Measurements from ENCODE around the gene YIPF4. TPM values are rescaled to one million over a fixed set of nuclear protein-coding genes. Genes with fewer than 3 reads are reported as not detected.

The YIPF4 gene
- 10 to 100 TPM; 13.0 to 18.1 TPM for total RNA-seq

DNA sequence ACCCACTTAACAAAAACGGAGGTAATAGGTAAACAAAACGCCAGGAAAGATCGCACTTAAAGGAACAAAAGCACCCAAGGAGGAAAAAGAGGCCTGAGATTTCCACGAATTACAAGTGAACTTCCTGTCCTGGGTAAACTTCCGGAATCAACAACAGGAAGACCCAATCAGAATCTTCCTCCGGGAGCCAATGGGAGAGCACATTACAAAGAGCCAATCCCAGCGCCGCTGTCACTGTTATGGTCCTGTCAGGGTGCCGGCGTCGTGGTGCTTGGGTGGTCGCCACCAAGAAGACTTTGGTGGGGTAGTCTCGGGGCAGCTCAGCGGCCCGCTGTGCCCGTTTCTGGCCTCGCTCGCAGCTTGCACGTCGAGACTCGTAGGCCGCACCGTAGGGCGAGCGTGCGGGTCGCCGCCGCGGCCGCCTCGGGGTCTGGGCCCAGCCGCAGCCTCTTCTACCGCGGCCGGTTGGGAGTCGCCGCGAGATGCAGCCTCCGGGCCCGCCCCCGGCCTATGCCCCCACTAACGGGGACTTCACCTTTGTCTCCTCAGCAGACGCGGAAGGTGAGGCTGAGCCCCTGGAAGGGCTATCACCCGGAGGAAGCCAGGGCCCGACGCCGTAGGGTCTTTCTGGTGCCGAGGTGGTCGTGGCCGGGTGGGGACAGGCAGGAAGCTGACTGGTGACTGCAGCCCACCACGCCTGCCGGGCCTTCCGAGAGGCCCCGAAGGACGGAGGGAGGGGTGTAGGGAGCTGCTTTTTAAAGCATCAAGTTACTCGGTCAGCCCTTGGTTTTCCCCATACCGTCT is at the start of gene YIPF4:
Gene YIPF4 (plus strand): TSS at position 231 of the 804 bp plus-strand sequence. CDS start 252 bp downstream, at position 483.
- Histone ChIP-seq H3K4me3 (peak within 1 kb of the TSS; percentile 77 to 96), H3K9me3 (no peaks in the 10 kb centered on the region), H3K36me3 (peaks cover 0 to 5% of the 10 kb centered on the region in 2 donors), H3K27ac (peak within 1 kb of the TSS; percentile 76 to 82), H3K4me1 (replicated peaks) (no peaks in the 10 kb centered on the region), H3K27me3 (replicated peaks; ENCODE audit: insufficient read depth) (no peaks in the 10 kb centered on the region)
- intact Hi-C loops (cut with DNase I), result loop anchor here (5.0 kb wide), 2 partner anchors 111 to 266 kb away; partner anchors contain the start of genes MEMO1 and SLC30A6
- WGBS, result under 1% methylated on average over 44 of the region's 59 CpGs
- DNase-seq (ENCODE audit: low spot score), result peak; percentile 88
- TF ChIP-seq POLR2AphosphoS5 (IDR thresholded peaks at IDR 0.05), result peak; percentile 94
- TF ChIP-seq POLR2A (IDR thresholded peaks at IDR 0.05), result peak; percentile 40
- TF ChIP-seq, protein P1, sequence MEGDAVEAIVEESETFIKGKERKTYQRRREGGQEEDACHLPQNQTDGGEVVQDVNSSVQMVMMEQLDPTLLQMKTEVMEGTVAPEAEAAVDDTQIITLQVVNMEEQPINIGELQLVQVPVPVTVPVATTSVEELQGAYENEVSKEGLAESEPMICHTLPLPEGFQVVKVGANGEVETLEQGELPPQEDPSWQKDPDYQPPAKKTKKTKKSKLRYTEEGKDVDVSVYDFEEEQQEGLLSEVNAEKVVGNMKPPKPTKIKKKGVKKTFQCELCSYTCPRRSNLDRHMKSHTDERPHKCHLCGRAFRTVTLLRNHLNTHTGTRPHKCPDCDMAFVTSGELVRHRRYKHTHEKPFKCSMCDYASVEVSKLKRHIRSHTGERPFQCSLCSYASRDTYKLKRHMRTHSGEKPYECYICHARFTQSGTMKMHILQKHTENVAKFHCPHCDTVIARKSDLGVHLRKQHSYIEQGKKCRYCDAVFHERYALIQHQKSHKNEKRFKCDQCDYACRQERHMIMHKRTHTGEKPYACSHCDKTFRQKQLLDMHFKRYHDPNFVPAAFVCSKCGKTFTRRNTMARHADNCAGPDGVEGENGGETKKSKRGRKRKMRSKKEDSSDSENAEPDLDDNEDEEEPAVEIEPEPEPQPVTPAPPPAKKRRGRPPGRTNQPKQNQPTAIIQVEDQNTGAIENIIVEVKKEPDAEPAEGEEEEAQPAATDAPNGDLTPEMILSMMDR (IDR thresholded peaks at IDR 0.05), result no peak

DNA sequence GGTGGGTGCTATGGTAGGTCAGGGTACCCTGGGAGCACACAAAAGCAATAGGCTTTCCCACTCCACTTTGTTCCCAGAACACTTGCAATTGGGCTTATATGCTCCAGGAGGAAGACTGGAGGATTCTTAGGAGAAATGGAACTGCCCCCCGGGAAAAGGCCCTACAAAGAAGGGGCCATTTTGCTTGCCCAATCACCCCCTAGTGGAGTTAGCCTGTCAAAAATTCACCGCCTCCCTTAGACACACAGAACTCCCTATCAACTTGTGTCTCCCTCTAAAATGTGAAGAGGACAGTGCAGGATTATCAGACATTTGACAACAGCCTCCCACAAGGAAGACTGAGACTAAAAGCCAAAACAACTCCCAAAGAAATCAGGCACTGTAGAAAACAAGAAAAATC is 49.5 kb upstream of the YIPF4 start:
- Histone ChIP-seq H3K9me3 (no peaks in the 10 kb centered on the region), H3K36me3 (no peaks in the 10 kb centered on the region), H3K4me1 (replicated peaks) (no peaks in the 10 kb centered on the region), H3K27me3 (replicated peaks; ENCODE audit: insufficient read depth) (no peaks in the 10 kb centered on the region), H3K4me3 (no peak overlapping the region), H3K27ac (no peak overlapping the region)
- intact Hi-C loops (cut with DNase I), result no loop called here
- DNase-seq (ENCODE audit: low spot score), result no peak
- WGBS, result 81% methylated on average over 2 of the region's 2 CpGs
- TF ChIP-seq POLR2AphosphoS5 (IDR thresholded peaks at IDR 0.05) (no peak), POLR2A (IDR thresholded peaks at IDR 0.05) (no peak)
- TF ChIP-seq, protein P1 (IDR thresholded peaks at IDR 0.05), result no peak

DNA sequence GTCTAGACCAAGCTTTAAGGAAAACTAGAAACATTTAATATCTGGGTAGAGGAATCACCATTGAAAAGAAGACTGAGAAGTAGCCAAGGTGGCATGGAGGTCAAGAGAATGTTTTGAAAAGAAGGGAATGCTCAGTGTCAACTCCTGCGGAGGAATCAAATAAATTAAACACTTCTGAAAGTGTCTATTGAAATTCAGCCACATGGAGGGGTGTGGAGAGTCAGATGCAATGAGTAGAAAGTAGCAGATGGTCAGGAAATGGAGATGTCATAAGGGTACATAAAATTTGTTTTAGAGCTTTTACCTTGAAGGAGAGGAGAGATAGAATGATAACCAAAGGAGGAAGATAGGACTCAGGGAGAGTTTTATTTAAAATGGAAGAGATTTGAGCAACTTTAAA is 48.1 kb upstream of the YIPF4 start:
- no peak overlapping the region for H3K27ac ChIP-seq
- TF ChIP-seq, protein P1 (IDR thresholded peaks at IDR 0.05), result no peak
- TF ChIP-seq POLR2A (IDR thresholded peaks at IDR 0.05), result no peak
- TF ChIP-seq POLR2AphosphoS5 (IDR thresholded peaks at IDR 0.05), result no peak
- no peaks in the 10 kb centered on the region for H3K36me3 ChIP-seq
- no peak for DNase-seq (ENCODE audit: low spot score)
- H3K27me3 ChIP-seq (replicated peaks; ENCODE audit: insufficient read depth), result no peaks in the 10 kb centered on the region
- H3K9me3 ChIP-seq, result no peaks in the 10 kb centered on the region
- H3K4me1 ChIP-seq (replicated peaks), result no peaks in the 10 kb centered on the region
- H3K4me3 ChIP-seq, result no peak overlapping the region
- intact Hi-C loops (cut with DNase I), result no loop called here
- WGBS, result 19% methylated on average over 1 of the region's 1 CpG

DNA sequence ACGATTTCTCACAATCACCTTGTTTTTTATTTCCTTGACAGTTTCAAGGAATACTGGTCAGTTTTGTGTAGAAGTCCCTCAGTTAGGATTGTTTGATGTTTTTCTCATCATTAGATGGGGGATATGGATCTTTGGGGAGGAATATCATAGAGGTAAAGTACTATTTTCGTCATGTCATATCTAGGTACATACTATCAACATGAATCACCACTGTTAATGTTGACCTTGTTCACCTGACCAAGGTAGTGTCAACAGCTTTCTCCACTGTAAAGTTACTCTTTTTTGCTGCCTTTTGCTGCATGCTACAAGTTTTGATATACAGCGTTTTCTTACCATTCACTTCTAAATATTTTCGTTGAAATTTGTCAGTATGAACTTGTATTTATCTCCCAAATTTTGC is 45.7 kb upstream of the YIPF4 start:
- DNase-seq (ENCODE audit: low spot score), result no peak
- Histone ChIP-seq H3K36me3 (no peaks in the 10 kb centered on the region), H3K27ac (no peak overlapping the region), H3K9me3 (no peaks in the 10 kb centered on the region), H3K4me3 (no peak overlapping the region), H3K27me3 (replicated peaks; ENCODE audit: insufficient read depth) (no peaks in the 10 kb centered on the region), H3K4me1 (replicated peaks) (no peaks in the 10 kb centered on the region)
- intact Hi-C loops (cut with DNase I), result no loop called here
- TF ChIP-seq, protein P1 (IDR thresholded peaks at IDR 0.05), result no peak
- TF ChIP-seq POLR2AphosphoS5 (IDR thresholded peaks at IDR 0.05), result no peak
- TF ChIP-seq POLR2A (IDR thresholded peaks at IDR 0.05), result no peak
- 89% methylated on average over 4 of the region's 4 CpGs for WGBS

DNA sequence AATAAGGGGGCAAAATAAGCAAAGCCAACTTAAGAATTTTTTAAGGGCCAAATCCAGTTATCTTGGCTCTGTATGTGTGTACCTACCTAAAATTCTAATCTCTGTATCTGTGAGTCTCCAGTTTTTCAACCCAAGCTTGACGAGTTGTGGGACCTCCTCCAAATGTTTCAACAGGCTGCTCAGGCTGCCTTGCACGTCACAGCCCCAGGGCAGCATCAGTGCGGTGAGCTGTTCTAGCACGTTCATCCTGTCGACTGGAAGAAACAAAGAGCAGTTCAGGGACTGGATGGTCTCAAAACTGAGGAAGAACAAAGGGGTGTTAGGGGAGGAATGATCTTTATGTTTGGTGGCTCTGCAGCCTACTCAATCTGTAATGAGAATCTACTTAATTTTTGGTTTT is 42.4 kb upstream of the YIPF4 start:
- intact Hi-C loops (cut with DNase I), result no loop called here
- TF ChIP-seq POLR2A (IDR thresholded peaks at IDR 0.05) (no peak), POLR2AphosphoS5 (IDR thresholded peaks at IDR 0.05) (peak; percentile 24)
- H3K27ac ChIP-seq, result peak overlapping the region in 1 of 2 donors; percentile 17
- WGBS, result 42% methylated on average over 5 of the region's 5 CpGs
- H3K27me3 ChIP-seq (replicated peaks; ENCODE audit: insufficient read depth), result no peaks in the 10 kb centered on the region
- no peaks in the 10 kb centered on the region for H3K9me3 ChIP-seq
- H3K36me3 ChIP-seq, result no peaks in the 10 kb centered on the region
- H3K4me1 ChIP-seq (replicated peaks), result no peaks in the 10 kb centered on the region
- peak; percentile 64 for DNase-seq (ENCODE audit: low spot score)
- no peak overlapping the region for H3K4me3 ChIP-seq
